Upper lobe of left lung (tissue), 4 donors: ENCODE measurements around the gene RNF17.

Experiments
- CTCF ChIP-seq, 6 experiments: fragments of 450-650 bp in 4 of 6; fragments of 200-600 bp in 2 of 6; sonication (generic) in 2 of 6; IDR thresholded peaks; one replicate each; pipeline ENCODE4 v1.5.1; 2016 to 2019; ENCODE audit warnings: antibody characterized with exemption in 6 of 6
- POLR2A ChIP-seq, 4 donors: fragments of 450-650 bp; IDR thresholded peaks; one replicate each; pipeline ENCODE4 v1.5.1; 2016 to 2017; ENCODE audit warnings: antibody characterized with exemption in 4 of 4, mild to moderate bottlenecking in 2 of 4
- POLR2AphosphoS5 ChIP-seq, 2 donors: sonication (generic); formaldehyde crosslinking; IDR thresholded peaks; one replicate each; pipeline ENCODE4 v1.5.1; 2017; ENCODE audit warnings: antibody characterized with exemption in 2 of 2

GRCh38 chr13:24827799-24828198, 63.8 kb downstream of the RNF17 start:
- TF ChIP-seq CTCF (IDR thresholded peaks at IDR 0.05) = no peak
- TF ChIP-seq POLR2AphosphoS5 (IDR thresholded peaks at IDR 0.05) = no peak
- no peak for TF ChIP-seq POLR2A (IDR thresholded peaks at IDR 0.05)
